NCI-H226 (cell line): ENCODE results near the gene ANXA6.

Source experiments
- DNase-seq: peaks from one replicate; pipeline ENCODE4 v3.0.0-alpha.2; 2015

Gene ANXA6

DNA sequence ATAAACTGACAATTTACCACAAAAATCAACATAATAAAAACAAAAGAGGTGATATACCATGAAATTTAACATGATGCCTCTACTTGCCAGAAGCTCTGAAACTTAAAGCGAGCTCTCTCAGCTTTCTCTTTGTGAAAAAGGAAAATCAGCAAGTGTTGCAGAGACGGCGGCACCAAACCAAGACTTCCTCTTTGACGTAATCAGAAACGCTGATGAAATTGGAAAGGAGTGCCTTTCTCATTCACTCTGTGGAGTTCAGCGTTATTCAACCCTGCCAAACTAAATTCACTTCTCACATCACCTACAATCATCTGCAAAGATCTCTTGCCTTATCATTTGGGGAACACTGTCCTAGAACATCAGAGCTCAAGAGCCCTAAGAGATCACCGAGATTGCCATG, 32.2 kb downstream of the ANXA6 start:
- no peak for DNase-seq

DNA sequence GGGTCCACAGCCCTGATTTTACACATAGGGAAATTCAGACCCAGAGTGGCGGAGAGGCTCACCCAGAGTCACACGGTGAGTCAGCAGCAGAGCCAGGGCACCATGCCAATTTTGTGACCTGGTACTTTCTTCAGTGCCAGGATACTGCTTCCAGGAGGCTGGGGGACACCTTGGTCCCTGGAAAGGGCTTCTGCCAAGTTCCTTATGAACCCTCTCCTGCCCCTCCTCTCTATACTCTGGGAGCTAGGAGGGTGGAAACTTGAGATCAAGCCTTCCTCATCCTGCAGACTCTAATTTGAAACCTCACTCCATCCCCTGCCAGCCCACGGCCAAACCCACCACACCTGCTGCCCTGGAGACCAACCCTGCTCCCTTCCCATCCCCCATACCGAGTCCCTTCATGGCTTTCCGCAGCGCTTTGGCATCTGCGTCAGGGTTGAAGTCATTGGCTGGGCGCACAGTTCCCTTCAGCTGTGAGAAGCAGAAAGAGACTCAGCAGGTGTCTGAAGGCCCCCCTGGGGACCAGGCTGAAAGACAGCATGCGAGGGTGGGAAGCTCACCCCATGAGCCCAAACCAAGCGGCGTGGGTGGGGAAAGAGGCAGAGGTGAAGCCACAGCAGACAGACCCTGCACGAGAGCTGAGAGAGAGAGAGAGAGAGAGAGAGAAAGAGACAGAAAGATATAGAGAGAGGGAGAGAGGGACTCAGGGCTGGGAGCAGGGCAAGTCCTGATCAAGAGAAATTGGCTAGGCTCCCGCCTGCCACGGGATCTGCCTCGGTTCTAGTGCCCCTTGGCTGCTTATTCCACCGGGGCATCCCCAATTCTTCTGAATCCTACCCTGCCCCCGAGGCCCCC, 33.5 kb downstream of the ANXA6 start:
- no peak for DNase-seq

GRCh38 chr5:151122828-151123227, 34.8 kb downstream of the ANXA6 start:
- DNase-seq = no peak

DNA sequence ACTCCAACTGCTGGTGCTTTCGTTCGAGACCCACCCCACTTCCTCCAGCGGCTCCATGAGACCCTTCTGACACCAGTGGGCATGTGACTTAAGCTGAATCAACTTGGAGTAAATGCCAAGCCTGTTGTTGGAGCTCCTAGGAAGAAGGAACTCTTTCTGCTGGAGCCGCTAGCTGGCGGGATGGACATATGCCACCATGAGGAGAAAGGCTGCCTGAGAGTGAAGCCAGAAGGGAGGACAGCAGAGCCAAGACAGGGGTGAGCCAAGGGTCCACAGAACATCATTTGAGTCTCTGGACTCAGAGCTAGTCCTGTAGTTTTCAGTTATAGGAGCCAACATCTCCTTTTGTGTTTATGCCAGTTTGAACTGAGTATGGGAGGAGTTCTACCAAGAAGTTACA, 35.9 kb downstream of the ANXA6 start:
- no peak for DNase-seq

GRCh38 chr5:151121095-151121494, 36.5 kb downstream of the ANXA6 start:
- DNase-seq = no peak

DNA sequence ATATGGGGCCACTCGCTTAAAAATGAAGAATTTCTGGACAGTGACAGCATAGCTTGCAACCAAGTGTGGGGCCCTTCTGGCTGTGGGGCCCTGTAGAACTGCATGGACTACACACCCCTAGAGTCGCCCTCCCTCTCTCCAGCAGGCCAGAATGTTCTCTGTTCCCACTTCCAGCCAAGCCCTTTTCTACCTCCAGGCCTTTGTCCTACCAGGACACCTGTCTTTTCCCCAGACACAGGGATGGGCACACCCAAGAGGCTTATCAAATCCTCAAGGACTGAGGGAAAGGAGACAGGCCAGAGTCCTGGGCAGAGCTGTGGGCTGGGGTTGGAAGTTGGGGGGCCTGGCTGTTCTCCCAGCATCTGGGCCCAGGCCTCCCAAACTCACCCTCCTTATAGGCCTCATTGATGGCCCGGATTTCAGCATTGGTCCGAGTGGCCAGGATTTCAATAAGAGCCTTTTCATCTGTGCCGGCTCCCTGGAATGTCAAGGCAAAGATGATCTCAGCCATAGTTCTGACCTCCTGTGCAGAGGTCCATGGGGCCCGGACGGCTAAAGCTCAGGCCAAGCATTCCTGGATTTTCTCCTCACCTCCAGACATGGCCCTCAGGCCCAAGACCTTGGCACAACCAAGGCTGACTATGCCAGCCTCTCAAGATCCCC, 38.5 kb downstream of the ANXA6 start:
- no peak for DNase-seq

DNA sequence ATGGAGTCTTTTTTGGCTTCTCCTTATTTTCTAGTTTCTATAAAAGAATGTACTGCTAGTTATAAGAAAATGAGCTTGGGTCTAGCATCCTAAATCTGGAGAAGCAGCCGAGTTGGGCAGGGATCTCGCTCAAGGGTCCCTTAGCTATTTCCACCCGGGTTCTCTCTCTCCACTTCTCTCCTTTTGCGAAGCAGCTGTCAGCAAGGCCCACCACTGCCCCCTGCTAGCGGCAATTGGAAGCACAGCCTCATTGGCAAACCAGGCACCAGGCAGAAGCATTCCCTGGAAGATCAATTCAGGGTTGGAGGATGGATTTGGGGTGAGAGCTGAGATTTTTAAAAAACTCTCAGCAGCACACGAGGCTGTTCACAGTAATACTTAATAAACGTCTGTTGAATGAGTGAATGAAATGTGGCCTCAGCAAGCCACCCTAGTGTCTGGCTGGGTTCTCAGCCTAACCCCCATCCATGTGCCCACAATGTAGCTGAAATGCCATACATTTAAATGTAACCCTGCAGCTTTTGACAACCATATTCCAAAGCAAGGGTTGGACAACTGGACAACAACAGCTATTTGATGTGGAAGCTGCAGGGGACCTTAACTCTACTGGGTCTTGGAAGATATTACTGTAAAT, 42.2 kb downstream of the ANXA6 start:
- DNase-seq = peak; percentile 19

GRCh38 chr5:151113651-151114050, 43.9 kb downstream of the ANXA6 start:
- no peak for DNase-seq

GRCh38 chr5:151110992-151111391, 46.6 kb downstream of the ANXA6 start:
- DNase-seq = no peak

GRCh38 chr5:151110122-151110681, 47.4 kb downstream of the ANXA6 start:
- no peak for DNase-seq

DNA sequence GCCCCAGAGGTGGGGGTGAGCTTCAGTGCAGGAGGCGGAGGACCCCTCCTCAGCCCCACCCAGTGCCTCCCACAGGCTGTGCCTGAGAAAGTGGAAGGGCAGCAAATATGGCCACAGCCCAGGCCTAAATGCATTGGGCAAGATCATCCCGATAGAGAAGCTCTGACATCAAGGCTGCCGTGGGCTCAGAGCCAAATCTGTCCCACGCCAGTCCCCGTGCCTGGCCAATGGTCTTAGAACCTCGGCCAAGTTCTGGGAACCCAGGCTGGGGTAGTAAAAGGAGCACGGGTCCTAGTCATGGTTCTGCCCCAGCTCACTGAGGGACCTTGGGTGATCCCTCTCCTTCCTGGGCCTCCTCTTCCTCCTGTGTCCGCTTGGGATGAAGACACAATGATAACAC, 49.0 kb downstream of the ANXA6 start:
- no peak for DNase-seq

GRCh38 chr5:151107738-151108520, 49.6 kb downstream of the ANXA6 start:
- DNase-seq = no peak

DNA sequence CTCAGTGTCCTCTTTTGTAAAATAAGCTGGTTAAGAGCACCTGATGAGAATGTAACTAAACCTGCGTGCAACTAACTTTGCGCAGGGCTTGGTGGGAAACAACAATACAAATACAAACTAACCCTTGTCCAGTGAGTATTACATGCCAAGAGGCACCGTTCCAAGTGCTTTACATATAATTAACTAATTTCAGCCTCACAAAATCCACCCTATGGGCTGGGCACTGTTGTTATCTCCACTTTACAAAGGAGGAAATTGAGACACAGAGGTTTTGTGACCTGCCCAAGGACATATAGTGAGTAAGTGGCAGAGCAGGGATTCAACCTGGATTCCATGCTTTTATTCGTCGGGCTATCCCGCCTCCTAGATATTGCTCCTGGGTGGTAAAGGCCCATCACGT, 50.5 kb downstream of the ANXA6 start:
- no peak for DNase-seq

GRCh38 chr5:151106509-151106908, 51.1 kb downstream of the ANXA6 start:
- no peak for DNase-seq

GRCh38 chr5:151106043-151106442, 51.5 kb downstream of the ANXA6 start:
- DNase-seq = no peak

- DNase-seq = no peak
Observed at GRCh38 chr5:151105561-151105960, 52.0 kb downstream of the ANXA6 start.

DNA sequence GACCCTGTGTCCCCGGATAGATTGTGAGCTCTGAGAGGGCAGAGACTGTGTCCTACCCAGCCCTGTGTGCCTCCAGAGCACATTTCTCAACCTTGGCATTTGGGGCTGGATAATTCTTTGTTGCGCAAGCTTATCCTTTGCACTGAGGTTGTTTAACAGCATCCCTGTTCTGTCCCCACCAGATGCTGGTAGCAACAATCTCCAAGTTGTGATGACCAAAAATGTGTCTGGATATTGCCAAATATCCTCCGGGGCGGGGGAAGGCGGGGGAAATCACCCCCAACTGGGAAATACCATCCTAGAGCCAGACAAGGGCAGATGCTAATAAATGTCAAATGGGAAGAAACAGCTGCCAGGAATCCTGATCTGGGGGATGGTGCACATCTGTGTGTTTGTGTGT, 52.8 kb downstream of the ANXA6 start:
- DNase-seq = no peak

DNA sequence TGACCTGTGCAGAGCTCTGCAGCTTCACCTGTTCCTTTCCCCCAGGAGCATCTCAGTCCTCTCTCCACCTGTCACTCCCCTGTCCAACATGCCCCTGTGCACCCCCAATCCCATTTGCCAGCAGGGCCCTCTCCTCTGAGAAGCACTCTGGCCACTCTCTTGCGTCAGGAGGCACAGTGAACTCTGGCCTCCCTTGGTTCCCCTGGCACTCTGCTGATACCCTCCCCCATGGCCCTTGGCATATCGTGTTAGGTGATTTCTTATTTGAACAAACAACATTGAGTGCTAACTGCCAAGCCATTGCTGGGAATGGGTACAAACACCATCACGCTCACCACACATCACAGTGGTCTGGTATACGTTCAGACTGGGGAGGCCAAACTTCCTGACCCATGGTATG, 55.8 kb downstream of the ANXA6 start:
- no peak for DNase-seq

GRCh38 chr5:151101151-151101550, 56.4 kb downstream of the ANXA6 start:
- DNase-seq = no peak

DNA sequence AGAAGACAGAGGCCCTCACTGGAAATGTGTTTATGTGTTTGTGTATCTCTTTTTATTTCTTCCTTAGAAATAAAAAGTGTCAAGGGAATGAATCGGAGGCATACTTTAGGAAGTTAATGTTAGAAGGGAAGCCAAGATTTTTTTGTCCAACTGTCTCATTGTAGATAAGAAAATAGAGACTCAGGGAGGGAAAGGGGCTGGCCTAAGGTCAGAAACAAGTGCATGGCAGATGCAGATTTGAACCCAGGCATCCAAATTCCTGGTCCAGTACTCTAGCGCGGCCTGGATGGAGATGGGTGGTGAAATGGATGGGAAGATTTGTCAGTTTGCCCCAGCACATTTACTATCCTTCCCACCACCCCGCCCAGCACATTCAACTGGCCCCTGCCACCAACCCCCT, 56.9 kb downstream of the ANXA6 start:
- no peak for DNase-seq

GRCh38 chr5:151098768-151099121, 58.8 kb downstream of the ANXA6 start:
- DNase-seq = no peak

GRCh38 chr5:151097820-151098767, 59.5 kb downstream of the ANXA6 start:
- DNase-seq = no peak
